D721Med (cell line): ENCODE measurements around the gene SLC12A1.

Experiments used
- DNase-seq: peaks from one replicate; pipeline ENCODE4 v3.0.0; 2011; ENCODE audit warnings: low spot score; ENCODE audit not compliant: insufficient read length
- FAIRE-seq: peaks from 2 replicates; lab custom pipeline; 2011; peaks lifted over from hg19 to GRCh38; lab: Jason Lieb, UNC
- TF ChIP-seq, protein P1 (sequence below): IDR thresholded peaks from 2 replicates; pipeline ENCODE4 v1.5.1; 2012; ENCODE audit warnings: mild to moderate bottlenecking, control low read depth; ENCODE audit not compliant: insufficient read depth; ENCODE audit errors: missing control alignments

The SLC12A1 gene

DNA sequence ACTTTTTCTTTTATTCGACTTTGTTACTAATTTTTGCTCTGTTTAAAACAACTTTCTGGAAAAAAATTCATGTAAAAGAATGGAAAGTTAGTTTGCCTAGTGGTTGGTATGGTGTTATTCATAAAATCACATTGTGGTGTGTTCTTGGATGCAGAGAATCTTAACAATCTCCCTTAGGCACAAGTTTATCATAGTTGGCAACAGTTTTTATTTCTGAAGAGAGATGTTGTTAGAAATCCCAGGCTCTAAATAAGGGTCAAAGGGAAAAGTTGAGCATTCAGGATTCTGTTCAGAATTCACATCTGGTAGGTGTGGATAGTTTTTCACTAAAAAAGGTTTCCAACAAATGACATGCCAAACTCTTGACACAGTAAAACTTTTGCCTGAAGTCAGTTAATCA is 131.5 kb downstream of the SLC12A1 start:
- DNase-seq, result no peak
- no peak for FAIRE-seq
- TF ChIP-seq, protein P1, sequence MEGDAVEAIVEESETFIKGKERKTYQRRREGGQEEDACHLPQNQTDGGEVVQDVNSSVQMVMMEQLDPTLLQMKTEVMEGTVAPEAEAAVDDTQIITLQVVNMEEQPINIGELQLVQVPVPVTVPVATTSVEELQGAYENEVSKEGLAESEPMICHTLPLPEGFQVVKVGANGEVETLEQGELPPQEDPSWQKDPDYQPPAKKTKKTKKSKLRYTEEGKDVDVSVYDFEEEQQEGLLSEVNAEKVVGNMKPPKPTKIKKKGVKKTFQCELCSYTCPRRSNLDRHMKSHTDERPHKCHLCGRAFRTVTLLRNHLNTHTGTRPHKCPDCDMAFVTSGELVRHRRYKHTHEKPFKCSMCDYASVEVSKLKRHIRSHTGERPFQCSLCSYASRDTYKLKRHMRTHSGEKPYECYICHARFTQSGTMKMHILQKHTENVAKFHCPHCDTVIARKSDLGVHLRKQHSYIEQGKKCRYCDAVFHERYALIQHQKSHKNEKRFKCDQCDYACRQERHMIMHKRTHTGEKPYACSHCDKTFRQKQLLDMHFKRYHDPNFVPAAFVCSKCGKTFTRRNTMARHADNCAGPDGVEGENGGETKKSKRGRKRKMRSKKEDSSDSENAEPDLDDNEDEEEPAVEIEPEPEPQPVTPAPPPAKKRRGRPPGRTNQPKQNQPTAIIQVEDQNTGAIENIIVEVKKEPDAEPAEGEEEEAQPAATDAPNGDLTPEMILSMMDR, result no peak

DNA sequence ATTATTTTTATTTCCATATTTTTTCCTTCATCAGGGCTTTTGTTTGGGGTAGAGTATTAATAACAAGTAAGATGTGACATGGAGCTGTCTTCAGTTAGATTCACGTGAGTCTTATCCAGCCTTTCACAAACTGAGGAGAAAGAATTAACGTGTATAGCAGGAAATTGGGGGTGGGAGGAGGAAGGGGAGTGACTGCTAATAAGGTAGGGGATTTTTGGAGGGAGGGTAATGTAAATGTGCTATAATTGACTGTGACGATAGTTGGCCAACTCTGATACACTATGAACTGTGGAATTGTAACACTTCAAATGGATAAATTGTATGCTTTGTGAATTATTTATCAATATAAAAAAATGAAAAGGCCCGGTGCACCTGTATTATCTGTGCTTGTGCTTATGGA is 134.0 kb downstream of the SLC12A1 start:
- DNase-seq (no peak), FAIRE-seq (no peak)
- TF ChIP-seq, protein P1, result no peak

DNA sequence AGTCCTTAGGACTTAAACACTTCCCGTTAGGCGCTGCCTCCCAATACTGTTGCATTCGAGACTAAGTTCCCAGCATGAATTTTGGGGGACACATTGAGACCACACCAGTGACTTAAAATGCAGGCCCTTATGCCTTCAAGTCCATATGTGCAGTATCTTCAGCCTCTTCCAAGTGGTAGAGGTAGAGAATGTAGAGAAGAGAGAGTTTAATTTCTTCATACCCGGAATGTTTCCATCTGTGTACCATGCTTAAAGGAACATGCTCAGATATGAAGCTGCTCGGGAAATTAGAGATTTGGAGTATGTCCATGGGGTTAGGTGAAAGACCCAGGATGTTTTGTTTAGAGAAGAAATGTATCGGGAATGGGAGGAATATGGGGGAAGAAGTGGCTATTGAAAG is 137.8 kb downstream of the SLC12A1 start:
- TF ChIP-seq, protein P1, result no peak
- DNase-seq, result no peak
- no peak for FAIRE-seq

DNA sequence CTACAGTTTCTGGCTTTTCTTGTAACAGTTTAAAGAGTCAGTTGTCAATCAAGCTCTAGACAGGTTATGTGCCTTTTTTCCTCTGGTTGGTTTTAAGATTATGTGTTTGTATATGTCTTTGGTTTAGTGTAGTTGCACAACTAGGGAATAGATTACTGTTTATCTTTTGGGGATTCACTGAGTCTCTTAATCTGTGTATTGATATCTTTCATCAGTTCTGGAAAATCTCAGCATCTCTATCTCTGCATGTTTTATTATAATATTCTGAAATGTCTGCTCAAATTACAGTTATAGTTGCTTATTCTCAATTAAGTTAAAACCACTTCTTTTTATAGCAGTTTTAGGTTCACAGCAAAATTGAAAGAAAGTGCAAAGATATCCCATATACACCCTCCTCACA is 139.4 kb downstream of the SLC12A1 start:
- FAIRE-seq, result no peak
- TF ChIP-seq, protein P1, result no peak

DNA sequence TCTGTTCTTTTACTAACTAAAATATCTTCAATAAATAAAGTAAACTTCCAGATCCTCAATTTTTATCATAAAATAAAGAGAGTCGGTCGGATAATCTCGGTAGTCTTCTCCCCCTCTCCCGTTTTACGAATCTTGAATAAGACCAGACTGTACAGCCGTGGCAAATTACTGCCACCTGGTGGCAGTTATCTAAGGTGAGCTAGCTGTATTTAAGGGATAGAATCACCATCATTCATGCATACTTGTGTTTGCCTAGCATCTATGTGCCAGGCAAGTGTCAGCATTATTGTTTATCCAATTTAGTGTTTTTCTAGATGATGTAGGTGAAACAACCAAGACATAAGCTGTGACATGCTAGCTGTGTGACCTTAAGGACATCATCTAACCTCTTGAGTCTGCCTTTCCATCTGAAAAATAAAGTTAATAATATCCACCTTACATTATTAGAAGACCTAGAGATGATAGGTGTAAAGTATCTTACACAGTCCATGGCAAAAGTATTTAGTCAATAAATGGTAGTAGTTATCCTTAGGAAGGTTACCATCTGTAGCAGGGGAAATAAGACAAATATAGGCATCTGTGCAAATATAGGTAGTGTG is 146.5 kb downstream of the SLC12A1 start:
- TF ChIP-seq, protein P1, result peak; percentile 88
- FAIRE-seq, result peak; percentile 58
- peak; percentile 39 for DNase-seq

More for the DNA sequence above, 139.4 kb downstream of the SLC12A1 start:
- no peak for DNase-seq
